ENCODE data around the gene EIF2AK2. TPM values are rescaled to one million over a fixed set of nuclear protein-coding genes. Genes with fewer than 3 reads are reported as not detected.
A peak's percentile ranks its signal among the peaks of the same experiment; 100 is the strongest.
"Not testable (repeated sequence)": the region's sequence is repeated elsewhere in the genome, so short reads cannot be mapped to it uniquely, and the experiment has no call there.

EIF2AK2 gene
- total and polyA plus RNA-seq, 4 donors, result 7.5 to 40.1 (median 19.9) TPM

GRCh38 chr2:37196320-37197195 lies 39.8 kb upstream of the EIF2AK2 start, which contains the start of gene CEBPZOS:
TSS of gene CEBPZOS (plus strand) at chr2:37196496. CDS start at chr2:37199705, 3,209 bp downstream.
- ATAC-seq (ENCODE audit: insufficient read depth, low FRiP score) (peak; percentile 87), DNase-seq (peak; percentile 88 to 90 (median 89))
- Histone ChIP-seq H3K27ac (ENCODE audit: low read depth in 1 of 2, low read length in 1 of 2) (peak within 1 kb of the TSS; percentile 95 to 98), H3K4me3 (peak within 1 kb of the TSS; percentile 99), H3K9ac (ENCODE audit: insufficient read depth in 1 of 2, low read length in 2 of 2) (peak within 1 kb of the TSS; percentile 58 to 84), H3K36me3 (ENCODE audit: control insufficient read depth in 4 of 4, insufficient read depth in 4 of 4, low read length in 4 of 4) (peaks cover 0 to 8% (median 5%) of the 10 kb centered on the region in 4 donors), H3K27me3 (ENCODE audit: control insufficient read depth in 3 of 3, insufficient read depth in 3 of 3, low read length in 2 of 3) (peaks cover 0 to 4% (median 0%) of the 10 kb centered on the region in 3 donors), H3K9me3 (ENCODE audit: control insufficient read depth in 4 of 4, insufficient read depth in 3 of 4, low read length in 3 of 4) (peaks cover 0 to 3% (median 0%) of the 10 kb centered on the region in 4 donors), H3K4me1 (ENCODE audit: control insufficient read depth in 5 of 5, insufficient read depth in 5 of 5, low read length in 5 of 5) (peaks cover 0 to 5% (median 0%) of the 10 kb centered on the region in 5 donors)
- 0 to 1% methylated on average over 72 of the region's 72 CpGs for WGBS, 2 donors
- no peak for TF ChIP-seq CTCF (IDR thresholded peaks at IDR 0.05; ENCODE audit: control extremely low read depth, extremely low read depth)

DNA sequence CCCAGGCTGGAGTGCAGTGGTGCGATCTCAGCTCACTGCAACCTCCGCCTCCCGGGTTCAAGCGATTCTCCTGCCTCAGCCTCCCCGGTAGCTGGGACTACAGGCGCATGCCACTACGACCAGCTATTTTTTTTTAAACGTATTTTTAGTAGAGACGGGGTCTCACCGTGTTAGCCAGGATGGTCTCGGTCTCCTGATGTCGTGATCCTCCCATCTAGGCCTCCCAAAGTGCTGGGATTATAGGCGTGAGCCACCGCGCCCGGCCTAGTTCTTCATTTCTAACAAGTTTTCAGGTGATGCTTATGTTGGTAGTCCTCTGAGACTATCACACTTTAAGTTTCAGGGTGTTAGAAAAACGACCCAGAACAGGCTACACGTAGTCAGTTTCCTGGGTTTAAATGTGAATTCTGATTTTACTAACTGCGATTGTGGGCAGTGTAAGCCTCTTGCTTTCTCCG lies 39.1 kb upstream of the EIF2AK2 start:
- Histone ChIP-seq H3K9ac (ENCODE audit: insufficient read depth in 1 of 2, low read length in 2 of 2) (peak overlapping the region in 1 of 2 donors; percentile 84), H3K4me3 (peak overlapping the region; percentile 99), H3K27ac (ENCODE audit: low read depth in 1 of 2, low read length in 1 of 2) (peak overlapping the region; percentile 95 to 98)
- DNase-seq; H3K27me3 ChIP-seq (ENCODE audit: control insufficient read depth in 3 of 3, insufficient read depth in 3 of 3, low read length in 2 of 3); ATAC-seq (ENCODE audit: insufficient read depth, low FRiP score); H3K36me3 ChIP-seq (ENCODE audit: control insufficient read depth in 4 of 4, insufficient read depth in 4 of 4, low read length in 4 of 4); H3K9me3 ChIP-seq (ENCODE audit: control insufficient read depth in 4 of 4, insufficient read depth in 3 of 4, low read length in 3 of 4); H3K4me1 ChIP-seq (ENCODE audit: control insufficient read depth in 5 of 5, insufficient read depth in 5 of 5, low read length in 5 of 5): not testable (repeated sequence)
- 82% methylated on average over 20 of the region's 20 CpGs for WGBS, 2 donors

- H3K27me3 ChIP-seq (ENCODE audit: control insufficient read depth in 3 of 3, insufficient read depth in 3 of 3, low read length in 2 of 3), result peaks cover 0 to 4% (median 2%) of the 10 kb centered on the region in 3 donors
- peaks cover 0 to 3% (median 0%) of the 10 kb centered on the region in 4 donors for H3K9me3 ChIP-seq (ENCODE audit: control insufficient read depth in 4 of 4, insufficient read depth in 3 of 4, low read length in 3 of 4)
- ATAC-seq (ENCODE audit: insufficient read depth, low FRiP score), result no peak
- no peak for DNase-seq
- H3K36me3 ChIP-seq (ENCODE audit: control insufficient read depth in 4 of 4, insufficient read depth in 4 of 4, low read length in 4 of 4), result no peaks in the 10 kb centered on the region
- no peak overlapping the region for H3K4me3 ChIP-seq
- no peak overlapping the region for H3K27ac ChIP-seq (ENCODE audit: low read depth in 1 of 2, low read length in 1 of 2)
- no peak overlapping the region for H3K9ac ChIP-seq (ENCODE audit: insufficient read depth in 1 of 2, low read length in 2 of 2)
- peaks cover 0 to 5% (median 0%) of the 10 kb centered on the region in 5 donors for H3K4me1 ChIP-seq (ENCODE audit: control insufficient read depth in 5 of 5, insufficient read depth in 5 of 5, low read length in 5 of 5)
- 94 to 97% methylated on average over 1 of the region's 1 CpG for WGBS, 2 donors
- TF ChIP-seq CTCF (IDR thresholded peaks at IDR 0.05; ENCODE audit: control extremely low read depth, extremely low read depth), result no peak
Observed at GRCh38 chr2:37192551-37192950, 35.8 kb upstream of the EIF2AK2 start.

GRCh38 chr2:37191747-37192146 lies 35.0 kb upstream of the EIF2AK2 start:
- Histone ChIP-seq H3K4me1 (ENCODE audit: control insufficient read depth in 5 of 5, insufficient read depth in 5 of 5, low read length in 5 of 5) (no peaks in the 10 kb centered on the region), H3K27me3 (ENCODE audit: control insufficient read depth in 3 of 3, insufficient read depth in 3 of 3, low read length in 2 of 3) (peaks cover 0 to 4% (median 2%) of the 10 kb centered on the region in 3 donors), H3K36me3 (ENCODE audit: control insufficient read depth in 4 of 4, insufficient read depth in 4 of 4, low read length in 4 of 4) (no peaks in the 10 kb centered on the region), H3K9me3 (ENCODE audit: control insufficient read depth in 4 of 4, insufficient read depth in 3 of 4, low read length in 3 of 4) (no peaks in the 10 kb centered on the region), H3K27ac (ENCODE audit: low read depth in 1 of 2, low read length in 1 of 2) (no peak overlapping the region), H3K4me3 (no peak overlapping the region), H3K9ac (ENCODE audit: insufficient read depth in 1 of 2, low read length in 2 of 2) (no peak overlapping the region)
- WGBS, 2 donors, result 83 to 87% methylated on average over 6 of the region's 6 CpGs
- ATAC-seq (ENCODE audit: insufficient read depth, low FRiP score) (no peak), DNase-seq (no peak)
- TF ChIP-seq CTCF (IDR thresholded peaks at IDR 0.05; ENCODE audit: control extremely low read depth, extremely low read depth), result no peak

Data from lung (tissue), 12 donors.